Thyroid gland (tissue), 4 donors: Measurements from ENCODE around the gene UNKL.

ENCODE experiments used
- CTCF ChIP-seq, 6 experiments: fragments of 200-600 bp in 3 of 6; fragments of 450-650 bp in 3 of 6; sonication (generic) in 3 of 6; IDR thresholded peaks; one replicate each; pipeline ENCODE4 v1.5.1; 2016 to 2019; ENCODE audit warnings: antibody characterized with exemption in 6 of 6, mild to moderate bottlenecking in 2 of 6, inconsistent platforms in 1 of 6, moderate library complexity in 1 of 6
- POLR2A ChIP-seq, 2 donors: fragments of 450-650 bp; IDR thresholded peaks; one replicate each; pipeline ENCODE4 v1.6.1; 2017; ENCODE audit warnings: antibody characterized with exemption in 2 of 2, mild to moderate bottlenecking in 2 of 2, moderate library complexity in 1 of 2

- no peak for TF ChIP-seq CTCF (IDR thresholded peaks at IDR 0.05)
- no peak for TF ChIP-seq POLR2A (IDR thresholded peaks at IDR 0.05)
Observed at GRCh38 chr16:1457489-1458245, 43.2 kb upstream of the UNKL start.
